ENCODE data around the gene CYB561D2.

Gene CYB561D2

GRCh38 chr3:50371133-50371685 lies 20.5 kb downstream of the CYB561D2 start:
- no peak; the same call in 2 of the 3 replicates for ATAC-seq
- no peak for TF ChIP-seq CREB5 (CRISPR knock-in tag; IDR thresholded peaks at IDR 0.05; ENCODE audit: low read depth)
- no peak for TF ChIP-seq ZFP3 (CRISPR knock-in tag; IDR thresholded peaks at IDR 0.05)
- TF ChIP-seq GLIS3 (CRISPR knock-in tag; IDR thresholded peaks at IDR 0.05), result no peak
- no peak for TF ChIP-seq ESRRG (CRISPR knock-in tag; IDR thresholded peaks at IDR 0.05)
- TF ChIP-seq ZNF565 (CRISPR knock-in tag; conservative IDR thresholded peaks at IDR 0.05; ENCODE audit: low read depth), result no peak
- TF ChIP-seq BACH2 (CRISPR knock-in tag; IDR thresholded peaks at IDR 0.05; ENCODE audit: borderline replicate concordance), result no peak
- no peak for TF ChIP-seq ZNF70 (CRISPR knock-in tag; IDR thresholded peaks at IDR 0.05)
- TF ChIP-seq ZNF8 (CRISPR knock-in tag; IDR thresholded peaks at IDR 0.05), result no peak
- TF ChIP-seq ARNTL (CRISPR knock-in tag; IDR thresholded peaks at IDR 0.05; ENCODE audit: borderline replicate concordance, low read depth), result no peak
- no peak for TF ChIP-seq SNAI2 (CRISPR knock-in tag; IDR thresholded peaks at IDR 0.05)
- TF ChIP-seq PATZ1 (CRISPR knock-in tag; IDR thresholded peaks at IDR 0.05; ENCODE audit: borderline replicate concordance), result no peak
- no peak for TF ChIP-seq OSR1 (CRISPR knock-in tag; IDR thresholded peaks at IDR 0.05)
- no peak for TF ChIP-seq CSDC2 (CRISPR knock-in tag; IDR thresholded peaks at IDR 0.05)
- no peak for TF ChIP-seq TCF4 (CRISPR knock-in tag; IDR thresholded peaks at IDR 0.05; ENCODE audit: borderline replicate concordance)
- no peak for TF ChIP-seq ISL1 (CRISPR knock-in tag; IDR thresholded peaks at IDR 0.05)
- TF ChIP-seq POU6F1 (CRISPR knock-in tag; IDR thresholded peaks at IDR 0.05; ENCODE audit: borderline replicate concordance, low read depth), result no peak

DNA sequence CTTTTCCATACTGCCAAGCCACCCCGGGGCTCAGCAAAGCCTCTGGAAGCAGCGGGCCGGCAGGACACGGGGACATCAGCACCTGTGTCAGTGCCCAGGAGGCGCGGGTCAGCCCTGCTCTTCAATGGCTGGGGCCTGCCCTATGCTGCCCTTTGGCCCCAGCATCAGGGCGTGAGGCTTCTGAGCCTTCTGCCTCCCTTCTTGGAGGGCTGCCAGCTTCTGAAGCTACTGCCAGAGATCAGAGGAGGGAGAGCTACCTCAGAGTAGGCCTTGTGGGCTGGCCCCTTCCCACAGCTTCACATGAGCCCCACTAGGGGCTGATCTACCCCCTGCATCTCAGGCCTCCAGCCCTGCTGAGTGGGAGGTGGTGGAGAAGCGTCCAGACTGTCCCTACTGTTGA lies 21.7 kb downstream of the CYB561D2 start:
- peak; percentile 3; the same call in 2 of the 3 replicates for ATAC-seq
- TF ChIP-seq GLIS3 (CRISPR knock-in tag; IDR thresholded peaks at IDR 0.05), result no peak
- TF ChIP-seq ISL1 (CRISPR knock-in tag; IDR thresholded peaks at IDR 0.05), result no peak
- no peak for TF ChIP-seq SNAI2 (CRISPR knock-in tag; IDR thresholded peaks at IDR 0.05)
- TF ChIP-seq, protein P1, sequence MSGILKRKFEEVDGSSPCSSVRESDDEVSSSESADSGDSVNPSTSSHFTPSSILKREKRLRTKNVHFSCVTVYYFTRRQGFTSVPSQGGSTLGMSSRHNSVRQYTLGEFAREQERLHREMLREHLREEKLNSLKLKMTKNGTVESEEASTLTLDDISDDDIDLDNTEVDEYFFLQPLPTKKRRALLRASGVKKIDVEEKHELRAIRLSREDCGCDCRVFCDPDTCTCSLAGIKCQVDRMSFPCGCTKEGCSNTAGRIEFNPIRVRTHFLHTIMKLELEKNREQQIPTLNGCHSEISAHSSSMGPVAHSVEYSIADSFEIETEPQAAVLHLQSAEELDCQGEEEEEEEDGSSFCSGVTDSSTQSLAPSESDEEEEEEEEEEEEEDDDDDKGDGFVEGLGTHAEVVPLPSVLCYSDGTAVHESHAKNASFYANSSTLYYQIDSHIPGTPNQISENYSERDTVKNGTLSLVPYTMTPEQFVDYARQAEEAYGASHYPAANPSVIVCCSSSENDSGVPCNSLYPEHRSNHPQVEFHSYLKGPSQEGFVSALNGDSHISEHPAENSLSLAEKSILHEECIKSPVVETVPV (CRISPR knock-in tag; IDR thresholded peaks at IDR 0.05), result no peak

DNA sequence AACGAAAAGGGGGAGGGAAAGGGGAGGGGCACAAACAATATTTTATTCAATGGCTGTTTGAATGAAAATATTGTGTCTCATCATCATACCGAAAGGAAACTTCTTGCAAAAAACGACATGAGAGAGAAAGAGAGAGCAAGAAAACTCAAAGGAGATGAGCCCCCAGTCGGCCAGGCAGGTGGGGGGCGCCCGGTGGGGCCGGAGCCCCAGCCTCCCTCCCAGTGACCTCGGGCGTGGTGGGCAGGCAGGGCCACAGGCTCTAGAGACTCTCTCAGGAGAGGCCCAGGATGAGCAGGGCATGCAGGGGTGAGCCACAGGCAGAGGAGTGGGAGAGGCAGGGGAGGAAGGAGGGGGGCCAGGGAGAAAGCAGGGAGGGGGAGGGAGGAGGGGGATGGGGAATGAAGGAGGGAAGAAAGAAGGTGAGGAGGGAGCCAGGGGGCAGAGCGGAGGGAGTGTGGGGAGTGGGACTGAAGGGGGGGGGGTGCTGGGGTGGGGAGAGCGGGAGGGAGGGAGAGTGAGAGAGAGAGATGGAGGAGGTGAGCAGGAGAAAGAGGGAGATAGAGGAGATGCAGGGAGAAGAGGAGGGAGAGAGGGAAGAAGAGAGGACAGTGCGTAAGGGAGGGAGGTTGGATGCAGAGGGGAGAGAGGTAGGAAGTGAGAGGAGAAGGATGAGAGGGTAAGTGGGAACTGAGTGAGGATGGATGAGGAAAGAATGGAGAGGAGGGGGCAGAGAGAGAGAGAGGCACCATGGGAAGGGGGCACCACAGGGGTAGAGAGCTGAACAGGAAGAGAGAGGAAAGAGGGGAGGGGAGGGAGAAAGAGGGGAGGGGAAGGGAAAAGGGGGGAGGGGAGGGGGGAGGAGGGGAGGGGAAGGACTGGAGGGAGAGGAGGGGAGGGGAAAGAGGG lies 22.7 kb downstream of the CYB561D2 start:
- no peak for ATAC-seq
- TF ChIP-seq POU6F1 (CRISPR knock-in tag; IDR thresholded peaks at IDR 0.05; ENCODE audit: borderline replicate concordance, low read depth), result no peak
- TF ChIP-seq RARB (CRISPR knock-in tag; IDR thresholded peaks at IDR 0.05), result no peak
- TF ChIP-seq TSHZ2 (CRISPR knock-in tag; IDR thresholded peaks at IDR 0.05), result no peak
- no peak for TF ChIP-seq CREB5 (CRISPR knock-in tag; IDR thresholded peaks at IDR 0.05; ENCODE audit: low read depth)
- no peak for TF ChIP-seq TOX (CRISPR knock-in tag; IDR thresholded peaks at IDR 0.05; ENCODE audit: borderline replicate concordance)
